MCF 10A (cell line): ENCODE results near the gene ECEL1. TPM values are rescaled to one million over a fixed set of nuclear protein-coding genes. Genes with fewer than 3 reads are reported as not detected.
"Not testable (repeated sequence)": the region's sequence is repeated elsewhere in the genome, so short reads cannot be mapped to it uniquely, and the experiment has no call there.

Experiments used
- BruUV-seq: library from RNA; stranded (reverse); fragments of 400-500 nt; replicated peaks from 2 replicates; lab custom pipeline; 2021; lab: Mats Ljungman, UMichigan
- CTCF ChIA-PET: fragments of 300-600 bp; sonication (Branson Sonifier 250); formaldehyde crosslinking; extraction: SDS; loops from one replicate; lab custom pipeline; 2021; ENCODE audit warnings: antibody characterized with exemption, inconsistent platforms; lab: Yijun Ruan, JAX
- POLR2A ChIA-PET: fragments of 300-600, 350-650 bp; sonication (Branson Sonifier 250); formaldehyde crosslinking; extraction: SDS; loops from one replicate; lab custom pipeline; 2020; ENCODE audit warnings: antibody characterized with exemption, inconsistent platforms; lab: Yijun Ruan, JAX
- DNase-seq: peaks from one replicate; pipeline ENCODE4 v3.0.0-alpha.2; 2018; ENCODE audit not compliant: unreplicated experiment
- H3K27ac Mint-ChIP-seq: one replicate; pipeline ENCODE4 v1.8.0; 2022; ENCODE audit warnings: mild to moderate bottlenecking, low read depth, mixed read lengths; ENCODE audit not compliant: unreplicated experiment
- H3K27me3 Mint-ChIP-seq: one replicate; pipeline ENCODE4 v1.8.0; 2022; ENCODE audit warnings: mixed read lengths; ENCODE audit not compliant: insufficient read depth, unreplicated experiment
- H3K36me3 Mint-ChIP-seq: one replicate; pipeline ENCODE4 v1.8.0; 2022; ENCODE audit warnings: mild to moderate bottlenecking, moderate library complexity, mixed read lengths; ENCODE audit not compliant: insufficient read depth, unreplicated experiment
- H3K4me1 Mint-ChIP-seq: one replicate; pipeline ENCODE4 v1.8.0; 2022; ENCODE audit warnings: mixed read lengths; ENCODE audit not compliant: insufficient read depth, unreplicated experiment
- H3K4me3 Mint-ChIP-seq: one replicate; pipeline ENCODE4 v1.8.0; 2022; ENCODE audit warnings: mild to moderate bottlenecking, moderate library complexity, mixed read lengths; ENCODE audit not compliant: unreplicated experiment
- H3K9me3 Mint-ChIP-seq: one replicate; pipeline ENCODE4 v1.8.0; 2022; ENCODE audit warnings: mixed read lengths; ENCODE audit not compliant: unreplicated experiment
- intact Hi-C: fragments of 100-400 bp; cut with micrococcal nuclease; formaldehyde crosslinking; loops from 2 replicates; pipeline ENCODE4 v1.14.1; 2022
- total RNA-seq: library from RNA; stranded (reverse); gene quantifications from 2 replicates; pipeline ENCODE4 v1.2.3, GENCODE V29; 2022
- TF ChIP-seq, protein P1 (sequence below): fragments of 200-600 bp; IDR thresholded peaks from one replicate; pipeline ENCODE4 v1.8.0; 2022; ENCODE audit warnings: antibody characterized with exemption, mild to moderate bottlenecking; ENCODE audit not compliant: unreplicated experiment

Gene ECEL1
- total RNA-seq, 1 experiment from 2014 or later: not detected

DNA sequence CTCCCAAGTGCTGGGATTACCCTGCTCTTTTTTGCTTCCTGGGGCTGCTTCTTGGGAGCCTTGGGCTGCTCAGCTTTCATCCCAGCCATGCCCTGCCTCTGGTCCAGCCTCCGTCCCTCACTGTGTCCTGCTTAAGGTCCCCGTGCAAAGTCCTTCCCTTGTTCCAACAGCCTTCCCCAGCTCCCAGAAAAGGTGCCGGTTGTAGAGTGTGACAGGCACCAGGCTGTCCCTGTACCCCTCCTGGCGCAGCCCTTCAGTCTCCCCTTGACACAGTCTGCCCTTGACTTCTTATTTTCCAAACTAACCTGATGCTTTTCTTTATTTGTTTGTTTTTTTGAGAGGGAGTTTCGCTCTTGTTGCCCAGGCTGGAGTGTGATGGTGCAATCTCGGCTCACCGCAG lies 51.8 kb downstream of the ECEL1 start:
- CTCF ChIA-PET: interaction anchor here (1.0 to 2.0 kb wide), 4 partner anchors 9 to 513 kb away, joined by 3 to 6 read pairs (median 6); no protein-coding TSS in a partner anchor
- H3K4me3 Mint-ChIP-seq: no peak overlapping the region

GRCh38 chr2:232435375-232435648 lies 52.3 kb downstream of the ECEL1 start:
- H3K27me3 Mint-ChIP-seq: peaks cover 10% of the 10 kb centered on the region
- no peak overlapping the region for H3K27ac Mint-ChIP-seq
- H3K4me3 Mint-ChIP-seq: no peak overlapping the region
- no peaks in the 10 kb centered on the region for H3K36me3 Mint-ChIP-seq
- BruUV-seq: no TSS peak
- no peak for DNase-seq
- ChIA-PET POLR2A (no interaction called here), CTCF (interaction anchor here (1.0 to 1.9 kb wide), 3 partner anchors 9 to 512 kb away, joined by 3 to 6 read pairs (median 5); no protein-coding TSS in a partner anchor)
- H3K9me3 Mint-ChIP-seq: no peaks in the 10 kb centered on the region
- H3K4me1 Mint-ChIP-seq: no peaks in the 10 kb centered on the region
- TF ChIP-seq, protein P1, sequence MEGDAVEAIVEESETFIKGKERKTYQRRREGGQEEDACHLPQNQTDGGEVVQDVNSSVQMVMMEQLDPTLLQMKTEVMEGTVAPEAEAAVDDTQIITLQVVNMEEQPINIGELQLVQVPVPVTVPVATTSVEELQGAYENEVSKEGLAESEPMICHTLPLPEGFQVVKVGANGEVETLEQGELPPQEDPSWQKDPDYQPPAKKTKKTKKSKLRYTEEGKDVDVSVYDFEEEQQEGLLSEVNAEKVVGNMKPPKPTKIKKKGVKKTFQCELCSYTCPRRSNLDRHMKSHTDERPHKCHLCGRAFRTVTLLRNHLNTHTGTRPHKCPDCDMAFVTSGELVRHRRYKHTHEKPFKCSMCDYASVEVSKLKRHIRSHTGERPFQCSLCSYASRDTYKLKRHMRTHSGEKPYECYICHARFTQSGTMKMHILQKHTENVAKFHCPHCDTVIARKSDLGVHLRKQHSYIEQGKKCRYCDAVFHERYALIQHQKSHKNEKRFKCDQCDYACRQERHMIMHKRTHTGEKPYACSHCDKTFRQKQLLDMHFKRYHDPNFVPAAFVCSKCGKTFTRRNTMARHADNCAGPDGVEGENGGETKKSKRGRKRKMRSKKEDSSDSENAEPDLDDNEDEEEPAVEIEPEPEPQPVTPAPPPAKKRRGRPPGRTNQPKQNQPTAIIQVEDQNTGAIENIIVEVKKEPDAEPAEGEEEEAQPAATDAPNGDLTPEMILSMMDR: no peak
- intact Hi-C loops: no loop called here

More for the DNA sequence above, 51.8 kb downstream of the ECEL1 start:
- Mint-ChIP-seq H3K9me3 (no peaks in the 10 kb centered on the region), H3K27me3 (peaks cover 10% of the 10 kb centered on the region), H3K36me3 (no peaks in the 10 kb centered on the region), H3K4me1 (no peaks in the 10 kb centered on the region), H3K27ac (no peak overlapping the region)
- intact Hi-C loops: no loop called here
- TF ChIP-seq, protein P1: no peak
- BruUV-seq: no TSS peak
- POLR2A ChIA-PET: no interaction called here
- no peak for DNase-seq

DNA sequence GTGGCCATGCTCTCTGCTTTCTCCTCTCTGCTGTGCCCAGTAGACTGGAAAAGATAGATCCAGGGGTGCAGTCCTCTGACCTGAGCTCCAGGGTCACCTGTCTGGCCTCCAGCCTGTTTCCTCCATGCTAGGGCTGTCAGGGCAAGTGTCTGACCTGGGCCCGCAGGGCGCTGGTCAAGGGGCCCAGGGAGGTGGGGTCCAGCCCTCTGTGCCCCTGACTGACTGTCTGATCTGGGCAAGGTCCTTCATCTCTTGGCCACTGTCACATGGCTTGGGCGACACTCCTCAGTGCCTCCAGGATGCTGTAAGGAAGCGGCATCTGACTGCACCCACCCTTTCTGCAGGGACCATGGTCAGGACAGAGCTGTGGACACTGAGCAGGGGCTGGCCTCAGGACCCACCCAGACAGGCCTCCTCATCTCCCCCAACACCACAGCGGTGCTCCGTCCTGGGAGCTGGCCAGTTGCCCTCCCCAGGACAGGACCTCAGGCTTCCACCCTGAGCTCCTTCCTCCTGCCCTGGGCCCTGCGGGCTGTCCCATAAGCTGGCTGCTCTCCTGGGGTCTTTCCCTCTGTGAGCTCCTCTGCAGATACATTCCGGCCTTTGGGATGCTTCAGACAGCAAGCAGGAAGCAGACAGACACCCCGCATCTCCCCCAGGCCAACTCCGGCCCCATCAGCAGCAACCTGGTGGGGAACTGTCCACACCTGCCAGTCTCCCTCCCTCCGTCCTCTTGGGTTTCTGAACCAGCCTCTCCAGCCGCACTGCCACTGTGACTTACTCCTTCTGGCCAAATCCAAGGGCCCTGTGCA lies 52.9 kb downstream of the ECEL1 start:
- DNase-seq: no peak
- H3K4me3 Mint-ChIP-seq: no peak overlapping the region
- H3K27ac Mint-ChIP-seq: no peak overlapping the region
- H3K27me3 Mint-ChIP-seq: peaks cover 10% of the 10 kb centered on the region
- TF ChIP-seq, protein P1: no peak
- H3K9me3 Mint-ChIP-seq: no peaks in the 10 kb centered on the region
- intact Hi-C loops: no loop called here
- no peaks in the 10 kb centered on the region for H3K4me1 Mint-ChIP-seq
- BruUV-seq: no TSS peak
- ChIA-PET POLR2A (interaction anchor here (0.5 kb wide), 1 partner anchor 191 kb away, joined by 3 read pairs; no protein-coding TSS in a partner anchor), CTCF (interaction anchor here (1.0 to 1.9 kb wide), 3 partner anchors 8 to 512 kb away, joined by 3 to 6 read pairs (median 5); no protein-coding TSS in a partner anchor)
- H3K36me3 Mint-ChIP-seq: no peaks in the 10 kb centered on the region

DNA sequence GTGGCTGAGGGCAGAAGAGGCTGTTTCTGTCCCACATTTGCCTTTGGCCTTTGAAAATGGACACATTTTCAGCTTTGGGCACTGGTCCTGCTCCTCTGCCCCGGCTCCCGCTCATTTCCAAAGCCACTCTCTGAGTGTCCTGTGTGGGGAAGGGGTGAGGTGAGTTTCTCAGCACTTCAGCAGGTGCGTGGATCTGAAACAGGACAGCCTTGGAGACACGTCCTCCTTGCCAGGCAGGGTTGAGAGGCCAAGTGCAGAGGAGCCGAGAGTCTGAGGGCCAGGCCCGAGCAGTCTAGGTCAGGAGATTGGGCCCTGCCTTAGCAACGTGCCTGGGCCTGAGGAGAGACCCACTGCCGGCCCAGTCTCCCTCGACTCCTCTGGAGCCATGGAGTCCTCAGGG lies 53.5 kb downstream of the ECEL1 start:
- POLR2A ChIA-PET: interaction anchor here (0.5 kb wide), 1 partner anchor 191 kb away, joined by 3 read pairs; no protein-coding TSS in a partner anchor
- Mint-ChIP-seq H3K4me1 (no peaks in the 10 kb centered on the region), H3K4me3 (no peak overlapping the region), H3K27ac (no peak overlapping the region), H3K27me3 (peaks cover 10% of the 10 kb centered on the region), H3K36me3 (no peaks in the 10 kb centered on the region), H3K9me3 (no peaks in the 10 kb centered on the region)
- no peak for DNase-seq
- BruUV-seq: no TSS peak
- CTCF ChIA-PET: no interaction called here
- intact Hi-C loops: no loop called here
- TF ChIP-seq, protein P1: no peak

- H3K4me1 Mint-ChIP-seq, POLR2A ChIA-PET, CTCF ChIA-PET, H3K27ac Mint-ChIP-seq, intact Hi-C loops, BruUV-seq, H3K4me3 Mint-ChIP-seq, H3K9me3 Mint-ChIP-seq, DNase-seq, H3K36me3 Mint-ChIP-seq: not testable (repeated sequence)
- peaks cover 10% of the 10 kb centered on the region for H3K27me3 Mint-ChIP-seq
Observed at GRCh38 chr2:232433622-232434021, 54.0 kb downstream of the ECEL1 start.
